OCI-M2 (cell line): ENCODE measurements around the gene SAMD9L.
A peak's percentile ranks its signal among the peaks of the same experiment; 100 is the strongest.
"Not testable (repeated sequence)": the region's sequence is repeated elsewhere in the genome, so short reads cannot be mapped to it uniquely, and the experiment has no call there.

Experiments
- DNase-seq: peaks from one replicate; lab custom pipeline; 2025; ENCODE audit not compliant: unreplicated experiment; lab: John Stamatoyannopoulos, UW

SAMD9L gene

DNA sequence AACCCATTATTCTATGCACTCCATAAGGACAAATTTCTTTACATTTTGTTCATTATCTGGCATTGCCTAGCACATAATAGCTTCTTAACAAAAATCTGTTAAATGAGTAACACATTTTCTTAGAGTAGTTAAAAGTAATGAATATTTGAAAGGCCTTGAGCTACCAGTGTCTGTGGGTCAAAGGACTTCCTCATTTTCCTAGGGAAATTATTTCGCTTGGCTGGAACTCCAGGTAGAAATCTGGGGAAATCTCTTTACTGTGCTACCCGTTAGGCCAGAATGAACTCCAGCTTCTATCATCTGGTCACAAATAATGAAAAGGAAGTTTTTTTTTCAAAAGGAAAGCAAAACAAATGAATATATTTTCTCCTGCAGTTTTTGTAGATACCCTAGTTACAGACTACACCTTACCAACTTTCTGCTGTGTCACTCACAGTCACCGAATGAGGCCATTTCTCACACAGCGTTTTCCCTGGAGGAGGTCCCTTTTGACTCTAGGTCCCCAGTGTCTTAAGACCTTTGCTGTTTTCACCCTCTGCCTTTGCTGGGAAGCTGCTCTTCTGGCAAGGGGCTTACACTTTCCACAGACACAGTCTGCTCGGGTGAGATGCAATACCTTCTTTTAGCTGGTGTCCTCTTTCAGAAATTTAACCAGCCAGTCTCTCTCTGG is 1.6 kb downstream of the SAMD9L start:
- DNase-seq: no peak

DNA sequence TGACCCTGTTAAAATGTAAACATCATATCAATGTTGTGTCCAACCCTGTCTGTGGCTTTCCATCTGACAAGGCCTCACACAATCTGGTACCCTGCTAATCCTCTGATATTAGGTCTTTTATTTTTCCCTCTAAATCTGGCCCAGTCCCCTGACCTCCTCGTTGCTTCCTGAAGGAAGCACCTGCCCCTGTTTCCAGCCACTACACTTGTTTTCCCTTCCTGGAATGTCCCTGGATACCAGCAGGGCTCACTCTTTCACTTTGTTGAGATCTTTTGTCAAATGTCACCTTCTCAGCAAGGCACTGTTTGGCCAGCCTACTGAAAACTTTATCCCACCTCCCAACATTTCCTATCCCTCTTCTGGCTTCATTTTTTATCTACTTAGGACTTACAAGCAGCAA is 2.1 kb downstream of the SAMD9L start:
- DNase-seq: no peak

DNA sequence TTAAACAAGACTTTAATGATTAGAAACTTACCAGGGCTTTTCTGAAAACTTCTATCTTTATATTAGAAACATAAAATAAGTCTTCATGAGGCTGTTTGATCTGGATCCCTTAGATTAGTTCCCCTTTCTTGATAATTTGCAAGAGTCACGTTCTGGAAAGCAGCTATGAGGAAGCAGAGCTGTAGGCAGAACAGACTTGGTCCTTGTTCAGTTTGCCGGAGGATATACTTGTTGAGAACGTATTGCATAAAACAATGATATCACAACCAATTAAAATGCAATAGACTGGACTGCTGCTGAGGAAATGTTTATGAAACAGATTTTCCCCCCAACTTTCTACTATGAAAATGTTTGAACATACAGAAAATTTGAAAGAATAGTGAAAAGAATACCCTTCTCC is 2.8 kb downstream of the SAMD9L start:
- no peak for DNase-seq

DNA sequence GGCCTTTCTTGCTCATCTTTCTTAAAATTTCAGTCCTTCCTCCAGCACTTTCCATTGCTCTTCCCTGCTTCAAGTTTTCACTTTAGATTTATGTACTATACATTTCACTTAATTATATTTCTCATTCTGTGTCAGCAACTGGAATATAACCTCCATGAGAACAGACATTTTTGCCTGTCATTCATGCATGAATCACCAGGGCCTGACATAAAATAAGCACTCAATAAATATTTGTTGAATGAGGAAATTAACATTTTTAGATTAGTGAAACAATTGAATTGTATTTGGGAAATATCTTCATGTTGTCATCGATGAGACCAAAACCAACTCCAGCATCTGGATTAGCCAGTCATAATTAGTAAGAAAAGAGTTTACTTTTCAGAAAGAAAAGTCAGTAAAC is 6.1 kb downstream of the SAMD9L start:
- no peak for DNase-seq

DNA sequence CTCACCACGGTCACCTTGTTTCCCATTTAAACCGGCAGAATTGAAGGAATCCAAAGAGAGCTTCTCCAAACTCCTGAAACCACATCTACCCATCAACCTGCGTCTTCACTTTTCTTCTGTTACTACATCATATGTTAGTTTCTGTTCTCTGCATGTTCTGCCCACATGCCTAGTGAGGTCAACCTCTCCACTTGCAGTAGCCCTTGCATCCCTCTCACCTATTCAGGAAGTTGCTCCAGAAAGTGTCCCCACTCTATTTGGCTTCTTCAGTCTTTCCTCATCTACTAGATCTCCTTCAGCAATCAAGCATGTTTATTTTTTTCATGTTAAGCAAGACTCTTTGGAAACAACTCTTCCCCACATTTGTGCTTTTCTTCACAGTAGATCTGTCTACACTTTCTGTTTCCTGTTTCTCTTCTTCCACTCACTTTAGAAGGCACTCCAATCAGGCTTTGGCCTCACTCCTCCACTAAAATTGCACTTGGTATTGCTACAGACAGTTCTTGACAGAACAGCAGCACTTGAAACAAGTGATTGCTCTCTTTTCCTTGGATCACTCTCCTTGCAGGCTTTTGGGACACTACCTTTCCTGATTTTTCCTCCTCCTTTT is 7.5 kb downstream of the SAMD9L start:
- no peak for DNase-seq

DNA sequence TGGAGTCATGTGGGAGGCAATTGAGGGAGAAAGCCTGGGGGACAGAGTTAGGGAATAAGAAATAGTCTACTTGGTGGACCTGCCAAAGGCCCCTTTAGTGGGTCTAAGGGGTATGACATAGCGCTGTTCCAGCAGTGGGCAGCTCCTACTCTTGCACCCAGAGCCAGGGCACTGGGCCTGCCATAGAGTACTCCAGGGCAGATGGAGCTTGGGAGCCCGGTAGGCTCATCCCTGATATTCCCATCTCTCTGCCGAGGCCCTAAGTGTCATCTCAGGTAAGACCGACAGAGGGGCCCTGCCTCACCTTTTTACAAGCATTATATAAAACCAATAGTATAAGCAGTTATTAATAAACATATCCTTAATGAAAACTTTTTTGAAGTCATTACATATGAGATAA is 9.6 kb downstream of the SAMD9L start:
- DNase-seq: no peak

DNA sequence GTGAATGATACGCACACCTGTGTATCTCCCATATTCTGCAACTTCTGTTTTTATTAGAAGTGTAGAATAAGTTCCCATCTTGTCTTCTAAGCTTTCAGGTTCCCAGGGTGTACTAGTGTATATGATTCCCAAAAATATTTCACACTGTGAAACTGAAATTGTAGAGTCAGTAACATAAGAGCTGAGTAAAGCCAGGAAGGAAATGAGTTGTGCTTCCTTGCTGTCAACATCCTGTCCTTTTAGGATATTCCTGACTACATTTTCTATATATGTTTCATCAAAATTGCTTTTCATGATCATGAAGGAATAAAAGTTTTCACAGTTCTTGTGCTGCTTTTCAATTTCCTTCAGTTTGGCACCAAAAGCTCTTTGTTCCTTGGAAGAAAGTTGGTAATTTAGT is 15.2 kb downstream of the SAMD9L start:
- no peak for DNase-seq

DNA sequence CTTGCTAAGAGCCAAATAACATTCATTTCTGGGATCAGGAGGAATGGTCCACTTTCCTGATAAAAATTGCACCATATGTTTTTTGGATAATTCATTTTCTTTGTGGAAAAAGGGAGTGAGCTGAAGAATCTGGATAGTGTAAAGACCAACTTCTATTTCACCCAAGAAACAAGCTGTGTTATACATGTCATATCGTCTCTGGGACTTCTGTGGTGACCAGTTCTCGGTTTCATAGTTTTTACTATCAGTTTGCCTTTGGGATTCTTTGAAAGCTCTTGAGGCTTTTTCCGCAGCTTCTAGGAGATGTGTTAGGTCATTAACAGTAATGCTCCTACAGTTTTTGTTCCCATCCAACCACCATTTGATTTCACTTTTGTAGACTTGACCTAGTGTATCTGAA is 16.0 kb downstream of the SAMD9L start:
- no peak for DNase-seq

DNA sequence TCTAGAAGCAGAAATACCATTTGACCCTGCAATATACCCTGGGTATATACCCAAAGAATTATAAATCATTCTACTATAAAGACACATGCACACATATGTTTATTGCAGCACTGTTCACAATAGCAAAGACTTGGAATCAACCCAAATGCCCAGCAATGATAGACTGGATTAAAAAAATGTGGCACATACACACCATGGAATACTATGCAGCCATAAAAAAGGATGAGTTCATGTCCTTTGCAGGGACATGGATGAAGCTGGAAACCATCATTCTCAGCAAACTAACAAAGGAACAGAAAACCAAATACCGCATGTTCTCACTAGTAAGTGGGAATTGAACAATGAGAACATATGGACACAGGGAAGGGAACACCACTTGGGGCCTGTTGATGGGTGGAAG is 21.2 kb downstream of the SAMD9L start:
- not testable (repeated sequence) for DNase-seq

DNA sequence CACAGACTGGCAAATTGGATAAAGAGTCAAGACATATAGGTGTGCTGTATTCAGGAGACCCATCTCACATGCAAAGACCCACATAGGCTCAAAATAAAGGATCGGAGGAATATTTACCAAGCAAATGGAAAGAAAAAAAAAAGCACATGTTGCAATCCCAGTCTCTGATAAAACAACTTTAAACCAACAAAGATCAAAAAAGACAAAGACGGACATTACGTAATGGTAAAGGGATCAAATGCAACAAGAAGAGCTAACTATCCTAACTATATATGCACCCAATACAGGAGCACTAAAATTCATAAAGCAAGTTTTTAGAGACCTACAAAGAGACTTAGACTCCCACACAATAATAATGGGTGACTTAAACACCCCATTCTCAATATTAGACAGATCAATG is 24.7 kb downstream of the SAMD9L start:
- not testable (repeated sequence) for DNase-seq

DNA sequence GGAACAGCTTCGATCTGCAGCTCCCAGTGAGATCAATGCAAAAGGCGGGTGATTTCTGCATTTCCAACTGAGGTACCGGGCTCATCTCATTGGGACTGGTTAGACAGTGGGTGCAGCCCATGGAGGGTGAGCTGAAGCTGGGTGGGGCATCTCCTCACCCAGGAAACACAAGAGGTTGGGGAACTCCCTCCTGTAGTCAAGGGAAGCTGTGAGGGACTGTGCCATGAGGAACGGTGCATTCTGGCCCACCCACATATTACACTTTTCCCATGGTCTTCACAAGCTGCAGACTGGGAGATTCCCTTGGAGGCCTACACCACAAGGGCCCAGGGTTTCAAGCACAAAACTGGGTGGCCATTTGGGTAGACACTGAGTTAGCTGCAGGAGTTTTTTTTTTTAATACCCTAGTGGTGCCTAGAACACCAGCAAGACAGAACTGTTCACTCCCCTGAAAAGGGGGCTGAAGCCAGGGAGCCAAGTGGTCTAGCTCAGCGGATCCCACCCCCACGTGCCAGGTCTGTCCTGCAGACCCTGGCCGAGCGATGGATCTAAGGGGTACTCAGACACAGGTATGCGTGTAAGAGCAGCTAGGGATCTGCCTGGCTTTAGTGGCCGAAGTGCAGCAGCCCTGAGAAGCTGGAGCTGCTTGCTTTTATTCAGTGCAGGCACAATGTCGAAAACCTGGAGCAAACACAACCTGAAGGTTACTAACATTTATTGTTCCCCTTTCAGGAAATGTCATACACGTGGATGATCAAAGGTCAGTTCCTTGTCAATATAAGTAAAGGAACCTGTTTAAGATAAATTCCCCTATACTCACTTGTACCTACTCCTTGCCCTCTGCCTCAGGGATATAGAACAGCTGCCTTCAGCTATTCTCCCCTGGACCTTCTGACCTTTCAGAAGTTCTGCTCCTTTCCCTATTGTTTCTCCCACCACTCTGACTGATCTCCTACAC is 27.3 kb downstream of the SAMD9L start:
- no peak for DNase-seq

DNA sequence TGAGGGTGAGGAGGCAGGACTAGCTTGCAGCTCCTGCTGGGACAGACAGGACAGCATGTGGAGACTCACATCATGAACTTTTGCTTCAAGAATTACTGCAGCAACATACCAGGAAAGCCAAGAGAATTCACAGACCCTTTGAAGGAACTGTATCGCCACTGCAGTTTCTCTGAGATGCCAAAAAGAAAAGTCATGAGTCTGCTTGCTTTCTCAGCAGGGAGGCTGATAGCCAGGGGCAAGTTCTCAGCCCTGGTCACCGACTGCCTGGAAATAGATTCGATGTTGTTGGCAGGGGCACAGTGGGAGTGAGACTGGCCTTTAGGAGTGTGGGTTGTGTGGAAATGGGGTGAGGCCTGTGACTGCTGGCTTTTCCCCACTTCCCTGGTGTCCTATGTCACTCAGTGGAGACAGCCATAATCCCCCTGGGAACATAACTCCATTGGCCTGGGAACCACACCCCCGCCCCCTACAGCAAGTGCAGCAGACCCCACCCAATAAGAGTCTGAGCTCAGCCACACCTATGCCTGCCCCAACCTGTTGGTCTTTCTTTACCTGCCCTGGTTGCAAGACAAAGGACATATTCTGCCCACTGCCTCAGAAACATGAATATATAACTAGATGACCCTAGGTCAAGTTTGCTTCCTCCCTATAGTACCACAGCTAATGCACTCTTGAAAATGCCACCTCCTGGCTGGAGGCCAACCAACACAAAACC is 28.8 kb downstream of the SAMD9L start:
- no peak for DNase-seq

DNA sequence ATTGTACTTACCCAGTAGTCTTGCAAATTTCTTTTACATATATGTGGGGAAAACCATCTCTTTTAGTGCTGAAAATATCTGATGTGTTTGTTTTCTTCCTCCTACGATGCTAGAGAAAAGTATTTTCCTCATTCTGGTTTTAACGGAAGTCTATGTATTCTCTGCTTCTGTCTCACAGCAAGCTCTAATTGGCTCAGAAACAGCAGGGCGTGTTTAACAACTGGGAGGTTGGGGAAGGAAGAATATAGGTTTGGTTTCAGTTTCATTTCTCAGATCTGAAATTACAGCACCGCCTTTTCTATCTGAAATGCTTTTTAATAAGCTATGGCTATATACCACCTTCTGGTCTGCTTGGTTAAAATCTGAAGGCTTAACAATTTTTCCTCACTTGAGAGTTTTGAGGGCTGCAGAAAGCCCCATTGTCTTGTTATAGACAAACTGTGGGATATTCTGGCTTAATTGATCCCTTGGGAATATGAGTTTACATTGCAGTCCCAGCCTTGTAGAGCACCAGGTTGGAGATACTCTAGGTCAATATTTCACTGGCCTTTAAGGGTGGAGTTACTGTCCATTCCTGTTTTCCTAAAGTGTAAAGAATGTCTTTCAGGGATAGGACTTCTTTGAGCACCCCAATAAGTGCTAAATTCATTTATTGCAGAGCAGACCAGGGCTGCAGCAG is 30.2 kb downstream of the SAMD9L start, which contains the start of gene SAMD9:
Gene SAMD9 (minus strand): TSS at position 128 of the 679 bp plus-strand sequence. CDS start 11,882 bp downstream, outside the sequence.
- DNase-seq: peak; percentile 30

DNA sequence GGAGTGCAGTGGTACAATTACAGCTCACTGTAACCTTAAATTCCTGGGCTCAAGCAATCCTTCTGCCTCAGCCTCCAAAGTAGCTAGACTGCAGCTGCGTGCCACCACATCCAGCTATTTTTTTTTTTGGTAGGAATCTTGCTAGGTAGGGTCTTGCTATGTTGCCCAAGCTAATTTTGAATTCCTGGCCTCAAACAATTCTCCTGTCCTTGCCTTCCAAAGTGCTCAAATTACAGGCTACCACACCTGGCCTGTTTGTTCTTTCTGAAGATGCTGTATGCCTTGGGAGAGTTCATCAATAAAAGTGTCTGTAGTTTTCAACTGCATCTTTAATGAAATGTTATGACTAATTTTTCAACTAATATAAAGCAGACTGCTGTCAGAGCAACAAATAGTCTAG is 30.9 kb downstream of the SAMD9L start:
- DNase-seq: no peak

DNA sequence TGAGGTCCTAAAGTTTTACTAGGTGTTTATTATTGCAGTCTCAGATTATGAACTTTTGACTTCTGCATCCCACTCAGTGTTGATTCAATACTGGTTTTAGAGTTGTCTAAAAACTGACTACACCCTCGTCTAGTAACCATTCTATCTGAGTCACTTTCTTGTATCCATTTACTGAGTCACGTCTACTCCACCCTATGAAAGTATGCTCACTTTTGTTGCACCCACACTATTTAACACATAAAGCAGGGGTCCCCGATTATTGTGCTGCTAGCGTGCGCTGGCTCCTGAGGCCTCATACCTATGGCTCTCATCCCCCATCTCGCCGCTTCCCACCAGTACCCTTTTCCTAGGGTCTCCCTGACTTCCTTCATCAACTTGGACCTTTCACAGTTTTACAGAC is 32.4 kb downstream of the SAMD9L start:
- DNase-seq: no peak

DNA sequence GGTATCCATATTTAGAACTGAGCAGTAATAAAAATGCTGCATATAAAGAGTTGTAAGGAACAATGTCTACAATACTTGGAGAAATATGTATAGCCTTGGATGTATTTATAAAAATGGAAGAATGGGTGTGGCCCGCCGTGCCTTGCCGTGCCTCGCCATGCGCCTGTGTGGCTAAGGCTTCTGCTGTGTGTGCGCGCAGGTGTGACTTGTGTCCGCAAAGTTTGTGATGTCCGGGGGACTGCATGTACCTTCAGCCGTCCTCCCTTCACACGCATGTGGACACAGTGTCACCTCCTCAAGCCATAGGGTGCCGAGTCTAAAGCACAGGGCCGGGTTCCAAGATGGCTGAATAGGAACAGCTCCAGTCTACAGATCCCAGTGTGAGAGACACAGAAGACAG is 40.2 kb downstream of the SAMD9L start:
- no peak for DNase-seq

DNA sequence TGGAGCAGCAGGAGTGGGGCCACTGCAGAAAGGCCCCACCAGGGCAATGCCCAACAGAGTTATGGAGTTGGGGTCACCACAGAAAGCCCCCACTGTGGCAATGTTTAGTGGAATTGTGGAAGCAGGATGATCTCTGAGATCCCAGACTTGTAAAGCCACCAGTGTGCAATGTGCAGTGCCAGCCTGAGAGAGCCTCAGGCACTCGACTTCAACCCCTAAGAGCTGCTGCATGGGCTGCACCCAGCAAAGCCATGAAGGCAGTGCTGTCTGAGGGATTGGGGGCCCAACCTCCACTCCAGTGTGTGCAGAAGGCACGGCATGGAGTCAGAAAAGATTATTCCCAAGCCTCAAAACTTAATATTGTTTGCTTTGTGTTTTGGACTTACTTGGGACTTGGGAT is 50.8 kb downstream of the SAMD9L start:
- DNase-seq: no peak

DNA sequence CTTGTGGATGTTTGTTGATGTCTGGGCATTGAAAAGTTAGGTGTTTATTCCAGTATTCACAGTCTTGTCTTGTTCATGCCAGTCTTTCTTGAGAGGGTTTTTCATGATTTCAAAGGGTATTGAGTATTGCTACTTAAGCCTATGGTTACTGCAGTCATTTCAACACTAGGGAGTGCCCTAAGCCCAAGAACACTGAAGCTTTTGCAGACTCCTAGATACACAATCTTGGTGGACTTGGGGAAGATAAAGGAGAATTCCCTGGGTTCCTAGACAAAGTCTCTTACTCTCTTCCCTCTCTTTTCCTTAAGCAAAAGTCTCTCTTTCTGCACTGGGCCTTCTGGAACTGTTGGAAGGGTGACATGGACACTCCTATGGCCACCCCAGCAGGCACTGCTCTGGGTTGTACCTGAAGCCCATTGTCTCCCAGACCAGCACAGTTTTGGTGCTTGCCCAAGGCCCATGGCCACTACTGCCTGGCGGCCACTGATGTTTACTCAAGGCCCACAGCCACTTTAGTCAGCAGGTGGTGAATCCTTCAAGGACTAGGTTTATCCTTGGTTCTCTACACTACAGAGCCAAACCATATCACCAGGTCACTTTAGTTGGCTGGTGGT is 55.3 kb downstream of the SAMD9L start:
- DNase-seq: no peak
